Esophagus squamous epithelium (tissue), 4 donors: Measurements from ENCODE around the gene MIEN1.

ENCODE experiments used
- CTCF ChIP-seq, 6 experiments: fragments of 450-650 bp in 4 of 6; fragments of 200-600 bp in 2 of 6; sonication (generic) in 2 of 6; IDR thresholded peaks; one replicate each; pipeline ENCODE4 v1.5.1; 2016 to 2019; ENCODE audit warnings: antibody characterized with exemption in 6 of 6, mild to moderate bottlenecking in 4 of 6, moderate library complexity in 4 of 6
- POLR2A ChIP-seq, 4 donors: fragments of 450-650 bp; IDR thresholded peaks; one replicate each; pipeline ENCODE4 v1.6.1; 2017; ENCODE audit warnings: antibody characterized with exemption in 4 of 4, mild to moderate bottlenecking in 4 of 4, moderate library complexity in 3 of 4

DNA sequence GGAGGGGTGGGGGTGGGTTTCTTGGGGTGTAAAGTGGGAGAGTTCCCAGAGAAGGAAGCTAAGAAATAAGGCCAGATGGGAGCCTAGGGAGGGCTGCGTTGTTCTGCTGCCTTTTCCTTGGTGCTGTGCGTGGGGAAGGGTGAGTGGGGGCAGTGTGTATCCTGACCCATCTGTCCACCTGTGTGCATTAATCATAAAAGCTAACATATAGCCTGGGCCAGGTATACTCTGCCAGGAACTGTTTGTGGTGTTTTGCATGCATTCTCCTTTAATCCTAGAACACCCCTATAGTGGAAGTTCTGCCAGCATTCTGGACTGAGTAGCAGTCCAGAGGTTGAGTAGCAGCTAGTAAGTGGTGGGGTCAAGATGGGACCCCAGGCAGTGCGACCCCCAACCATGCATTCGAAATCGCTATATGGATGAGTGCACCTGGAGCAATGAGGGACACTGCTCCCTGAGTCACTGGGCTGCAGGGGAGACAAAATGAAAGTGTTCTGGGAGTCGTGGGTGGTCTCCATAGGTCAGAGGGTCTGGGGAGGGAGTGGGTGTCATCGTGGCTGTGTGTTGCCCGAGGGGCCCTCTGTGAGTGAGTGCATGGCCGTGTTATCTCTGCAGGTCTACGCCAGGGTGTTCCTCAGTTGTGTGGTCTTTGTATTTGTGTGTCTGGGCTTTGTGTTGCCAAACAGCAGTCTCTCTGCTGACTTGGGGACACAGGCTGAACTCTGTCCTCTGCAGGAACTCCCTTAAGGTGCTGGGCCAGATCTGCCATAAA, 29.1 kb downstream of the MIEN1 start:
- TF ChIP-seq CTCF (IDR thresholded peaks at IDR 0.05) (no peak), POLR2A (IDR thresholded peaks at IDR 0.05) (no peak)
